K562 (cell line): Measurements from ENCODE around the gene IGIP. TPM values are rescaled to one million over a fixed set of nuclear protein-coding genes. Genes with fewer than 3 reads are reported as not detected.

Experiments
- ATAC-seq: fragments of 200-7000 bp; cut with Tn5 transposase; 3 replicates; pipeline ENCODE4 v1.9.1; 2020; ENCODE audit warnings: moderate library complexity
- BruUV-seq: library from RNA; stranded (reverse); fragments of 400-500 nt; replicated peaks from 2 replicates; lab custom pipeline; 2021; lab: Mats Ljungman, UMichigan
- CTCF ChIA-PET: fragments of 300-600 bp; formaldehyde crosslinking; extraction: SDS; loops from one replicate; lab custom pipeline; 2021; ENCODE audit warnings: low intra/inter-chr PET ratio; lab: Yijun Ruan, JAX
- POLR2A ChIA-PET: fragments of 300-600, 350-650 bp; sonication (Branson Sonifier 250); formaldehyde crosslinking; extraction: SDS; loops from one replicate; lab custom pipeline; 2021; ENCODE audit warnings: antibody characterized with exemption, inconsistent platforms; lab: Yijun Ruan, JAX
- DNase-seq, 4 experiments: peaks; one replicate each; pipeline versions ENCODE4 v3.0.0 to v3.0.0-alpha.2; 2011 to 2018; ENCODE audit warnings: low spot score in 3 of 4, mixed read lengths in 3 of 4; ENCODE audit errors: extremely low read depth in 1 of 4
- FAIRE-seq: peaks from 2 replicates; lab custom pipeline; 2011; peaks lifted over from hg19 to GRCh38; lab: Jason Lieb, UNC
- H2AFZ ChIP-seq: 2 replicates; pipeline ENCODE4 v1.6.0; 2011; ENCODE audit warnings: low read depth, low read length, control low read depth, inconsistent platforms
- H3K27ac ChIP-seq: fragments of 200-600 bp; 3 replicates; pipeline ENCODE4 v1.8.0; 2011; ENCODE audit warnings: low read depth, mild to moderate bottlenecking, control low read depth, inconsistent platforms, low read length, moderate library complexity, mixed read lengths; ENCODE audit errors: extremely low read depth
- H3K27me3 ChIP-seq, 2 experiments: fragments of 300-600 bp in 1 of 2; 2 replicates in 1 of 2; 3 replicates in 1 of 2; pipeline versions ENCODE4 v1.6.0 to v1.8.0; 2011; ENCODE audit warnings: inconsistent platforms in 2 of 2, low read length in 2 of 2, mild to moderate bottlenecking in 1 of 2, mixed read lengths in 1 of 2, moderate library complexity in 1 of 2; ENCODE audit not compliant: control insufficient read depth in 2 of 2, insufficient read depth in 2 of 2
- H3K36me3 ChIP-seq: fragments of 300-600 bp; 3 replicates; pipeline ENCODE4 v1.8.0; 2011; ENCODE audit warnings: mild to moderate bottlenecking, low read length, inconsistent platforms; ENCODE audit not compliant: control insufficient read depth, insufficient read depth
- H3K4me1 ChIP-seq, 2 experiments: fragments of 200-600 bp in 1 of 2; replicated peaks in 1 of 2; 2 replicates in 1 of 2; 3 replicates in 1 of 2; pipeline versions ENCODE4 v1.5.1 to v1.8.0; 2011; ENCODE audit warnings: inconsistent platforms in 2 of 2, low read length in 2 of 2, mild to moderate bottlenecking in 1 of 2, mixed read lengths in 1 of 2, moderate library complexity in 1 of 2; ENCODE audit not compliant: control insufficient read depth in 2 of 2, insufficient read depth in 2 of 2
- H3K4me2 ChIP-seq: 2 replicates; pipeline ENCODE4 v1.6.1; 2011; ENCODE audit warnings: low read length, control low read depth, inconsistent platforms, mixed read lengths; ENCODE audit not compliant: insufficient read depth
- H3K4me3 ChIP-seq: fragments of 200-600 bp; sonication (generic), shearing (Covaris generic); 2 replicates; pipeline ENCODE4 v1.5.1; 2016; ENCODE audit warnings: control low read depth, inconsistent platforms
- H3K79me2 ChIP-seq: fragments of 200-600 bp; 3 replicates; pipeline ENCODE4 v1.8.0; 2011; ENCODE audit warnings: low read length, inconsistent platforms; ENCODE audit not compliant: control insufficient read depth, insufficient read depth
- H3K9ac ChIP-seq, 2 experiments: 2 replicates each; pipeline versions ENCODE4 v1.6.0 to v1.6.1; 2011; ENCODE audit warnings: low read depth in 2 of 2, low read length in 2 of 2, control low read depth in 1 of 2, inconsistent platforms in 1 of 2, mild to moderate bottlenecking in 1 of 2, mixed read lengths in 1 of 2; ENCODE audit not compliant: insufficient read depth in 1 of 2
- H3K9me1 ChIP-seq: one replicate; pipeline ENCODE4 v1.6.0; 2011; ENCODE audit warnings: inconsistent platforms, mild to moderate bottlenecking, low read length, moderate library complexity; ENCODE audit not compliant: control insufficient read depth, insufficient read depth
- H3K9me3 ChIP-seq: replicated peaks from 2 replicates; pipeline ENCODE4 v1.5.1; 2011; ENCODE audit warnings: low read depth, low read length, inconsistent platforms; ENCODE audit not compliant: control insufficient read depth, insufficient read depth
- H4K20me1 ChIP-seq: replicated peaks from 2 replicates; pipeline ENCODE4 v1.6.1; 2011; ENCODE audit warnings: low read length, inconsistent platforms, mixed read lengths; ENCODE audit not compliant: control insufficient read depth, insufficient read depth
- CXXC5 ChIP-seq: fragments of 250-450 bp; sonication (Bioruptor Pico); IDR thresholded peaks from 2 replicates; pipeline ENCODE4 v1.8.0; 2022; ENCODE audit warnings: inconsistent platforms, mild to moderate bottlenecking, moderate library complexity
- DEAF1 ChIP-seq: fragments of 450-650 bp; formaldehyde crosslinking; IDR thresholded peaks from 2 replicates; pipeline ENCODE4 v1.4.0; 2020; ENCODE audit warnings: mild to moderate bottlenecking, moderate library complexity
- MAFF ChIP-seq: IDR thresholded peaks from 2 replicates; pipeline ENCODE4 v1.6.1; 2012; ENCODE audit warnings: low read length, improper control_type of control experiment
- MCM3 ChIP-seq: fragments of 450-650 bp; IDR thresholded peaks from 2 replicates; pipeline ENCODE4 v1.6.1; 2016
- RAD21 ChIP-seq, 2 experiments: fragments of 250-450 bp in 1 of 2; fragments of 450-650 bp in 1 of 2; sonication (Bioruptor Pico) in 1 of 2; formaldehyde crosslinking in 1 of 2; IDR thresholded peaks in 1 of 2; conservative IDR thresholded peaks in 1 of 2; 2 replicates each; pipeline versions ENCODE4 v1.4.0 to v1.8.0; 2020 to 2022; ENCODE audit warnings: mild to moderate bottlenecking in 2 of 2, moderate library complexity in 1 of 2
- RCOR1 ChIP-seq, 2 experiments: IDR thresholded peaks; 2 replicates each; pipeline ENCODE4 v1.6.1; 2012; ENCODE audit warnings: low read depth in 2 of 2, low read length in 2 of 2, borderline replicate concordance in 1 of 2, improper control_type of control experiment in 1 of 2
- SMARCA4 ChIP-seq: fragments of 450-650 bp; IDR thresholded peaks from 2 replicates; pipeline ENCODE4 v1.6.1; 2016
- SMC3 ChIP-seq: conservative IDR thresholded peaks from 2 replicates; pipeline ENCODE4 v1.6.1; 2011; ENCODE audit warnings: low read depth, low read length, improper control_type of control experiment; ENCODE audit not compliant: insufficient read depth
- SPI1 ChIP-seq: IDR thresholded peaks from 2 replicates; pipeline ENCODE4 v1.6.1; 2011; ENCODE audit warnings: low read depth, low read length, control low read depth, borderline replicate concordance
- STAG1 ChIP-seq: sonication (generic); formaldehyde crosslinking; IDR thresholded peaks from 2 replicates; pipeline ENCODE4 v1.5.0; 2020; ENCODE audit warnings: missing genetic modification reagents, borderline replicate concordance
- TAF15 ChIP-seq: fragments of 200-400 bp; formaldehyde crosslinking; IDR thresholded peaks from 2 replicates; pipeline ENCODE4 v1.6.1; 2017; ENCODE audit warnings: mild to moderate bottlenecking, low read depth, low read length, moderate library complexity
- ZC3H4 ChIP-seq: sonication (generic); formaldehyde crosslinking; IDR thresholded peaks from 2 replicates; pipeline ENCODE4 v1.9.0; 2021; ENCODE audit warnings: missing genetic modification reagents, borderline replicate concordance
- ZFP36 ChIP-seq: fragments of 150-350 bp; IDR thresholded peaks from 2 replicates; pipeline ENCODE4 v1.6.1; 2018; ENCODE audit warnings: low read length, low read depth; ENCODE audit not compliant: partially characterized antibody
- ZKSCAN1 ChIP-seq: fragments of 150-350 bp; IDR thresholded peaks from 2 replicates; pipeline ENCODE4 v1.6.1; 2016; ENCODE audit warnings: low read depth, low read length
- ZNF398 ChIP-seq: fragments of 250-450 bp; sonication (Bioruptor Pico); IDR thresholded peaks from 2 replicates; pipeline ENCODE4 v1.8.0; 2021; ENCODE audit warnings: moderate library complexity, mild to moderate bottlenecking, inconsistent platforms
- ZNF740 ChIP-seq, 3 experiments: fragments of 200-800 bp in 1 of 3; sonication (Bioruptor generic) in 1 of 3; sonication (generic) in 1 of 3; formaldehyde crosslinking in 1 of 3; IDR thresholded peaks; 2 replicates each; pipeline versions ENCODE4 v1.6.1 to v1.8.0; 2016 to 2022; ENCODE audit warnings: mild to moderate bottlenecking in 2 of 3, missing compliant biosample characterization in 2 of 3, missing genetic modification characterization in 2 of 3, missing genetic modification reagents in 1 of 3
- whole genome bisulfite sequencing: fragments of 100-300 bp; shearing (Covaris generic); methylation state at CpG from one replicate; pipeline ENCODE4 v1.1.6; 2016; ENCODE audit warnings: low coverage, mixed read lengths; ENCODE audit not compliant: insufficient coverage; ENCODE audit errors: missing lambda C conversion rate; 5-methylcytosine and 5-hydroxymethylcytosine counted together
- in situ Hi-C: fragments of 300-500 bp; cut with MboI; formaldehyde crosslinking; loops from 4 replicates; pipeline ENCODE4 v1.15.0; 2018; ENCODE audit warnings: inconsistent platforms, mixed read lengths
- intact Hi-C: fragments of 100-400 bp; cut with micrococcal nuclease; formaldehyde crosslinking; loops from 2 replicates; pipeline ENCODE4 v1.14.2; 2022
- polyA plus RNA-seq, 8 experiments: library from polyadenylated mRNA; depleted of rRNA in 4 of 8; stranded (reverse) in 5 of 8; unstranded in 3 of 8; fragments of >200 nt; fragmentation: Nextera tagmentation in 2 of 8; fragmentation: Illumina TruSeq in 1 of 8; extraction: Ambion mirVana in 2 of 8; extraction: Trizol in 1 of 8; gene quantifications; 2 replicates each; pipeline versions ENCODE4 v1.2.1 to v1.2.3, GENCODE V29; 2011 to 2014; ENCODE audit warnings: inconsistent platforms in 1 of 8, missing spikeins in 1 of 8
- total RNA-seq, 7 experiments: library from RNA; depleted of rRNA in 6 of 7; stranded (reverse); fragments of >200 nt in 6 of 7; fragmentation: Illumina TruSeq in 2 of 7; extraction: Trizol in 2 of 7; gene quantifications; 2 replicates each; pipeline versions ENCODE4 v1.2.1 to v1.2.3, GENCODE V29; 2011 to 2021; ENCODE audit warnings: low replicate concordance in 1 of 7

IGIP gene
- total and polyA plus RNA-seq, 9 of the 15 experiments (the other 6 are each of a cell fraction or from before 2014, with no cell fraction given) = 0.52 to 1.6 (median 1.2) TPM

- BruUV-seq = no TSS peak
- H3K27ac ChIP-seq = no peak overlapping the region
- H3K9me1 ChIP-seq = no peaks in the 10 kb centered on the region
- H3K4me2 ChIP-seq = peak overlapping the region; percentile 21; the same call in 1 of the 2 replicates
- peak overlapping the region; percentile 44; the same call in 1 of the 2 replicates for H2AFZ ChIP-seq
- in situ Hi-C loops (loop anchor here (5.0 kb wide), 2 partner anchors 75 to 370 kb away; no protein-coding TSS in a partner anchor), intact Hi-C loops (loop anchor here (1.0 to 2.0 kb wide), 4 partner anchors 50 to 366 kb away; no protein-coding TSS in a partner anchor)
- H3K79me2 ChIP-seq = no peaks in the 10 kb centered on the region
- H3K4me1 ChIP-seq = peaks cover 0 to 10% of the 10 kb centered on the region in 2 experiments; a peak in 2 of 5 replicates
- H3K9ac ChIP-seq = no peak overlapping the region
- H4K20me1 ChIP-seq = no peaks in the 10 kb centered on the region; the same call in 1 of the 2 replicates
- CTCF ChIA-PET = interaction anchor here (1.1 to 2.6 kb wide), 4 partner anchors 12 to 370 kb away, joined by 3 to 73 read pairs (median 6); no protein-coding TSS in a partner anchor
- WGBS = 19% methylated on average over 22 of the region's 30 CpGs
- peak; percentile 90 for DNase-seq
- POLR2A ChIA-PET = no interaction called here
- peak; percentile 97 for ATAC-seq
- FAIRE-seq = peak; percentile 95
- H3K9me3 ChIP-seq = no peaks in the 10 kb centered on the region
- no peak overlapping the region for H3K4me3 ChIP-seq
- H3K27me3 ChIP-seq = peaks cover 0 to 4% of the 10 kb centered on the region in 2 experiments; a peak in 1 of 5 replicates
- no peaks in the 10 kb centered on the region for H3K36me3 ChIP-seq
- TF ChIP-seq SMARCA4 (0 out of 2 replicates have a peak, but pooled peaks have one; percentile 26), ZC3H4 (no peak), STAG1 (CRISPR knock-in tag) (peak; percentile 80; the same call in 1 of the 2 replicates), SPI1 (peak; percentile 75; the same call in 1 of the 2 replicates), RAD21 (CRISPR knock-in tag; conservative IDR thresholded peaks at IDR 0.05 in 1 of 2, IDR thresholded peaks at IDR 0.05 in 1 of 2) (peak; percentile 93 to 96), MCM3 (no peak), ZNF740 (CRISPR knock-in tag; IDR thresholded peaks at IDR 0.05) (peak; percentile 42; the same call in 1 of the 2 replicates), ZNF740 (tag; IDR thresholded peaks at IDR 0.05) (no peak), TAF15 (no peak), ZKSCAN1 (peak; percentile 71; the same call in 1 of the 2 replicates), ZNF398 (CRISPR knock-in tag) (no peak), ZFP36 (peak; percentile 21), RCOR1 (IDR thresholded peaks at IDR 0.05; ENCODE audit: borderline replicate concordance in 1 of 2, low read depth in 2 of 2, low read length in 2 of 2) (peak in 1 of 2 experiments; percentile 73; a peak in 2 of 4 replicates), MAFF (no peak), CXXC5 (CRISPR knock-in tag) (peak; percentile 39; the same call in 1 of the 2 replicates), DEAF1 (CRISPR knock-in tag) (peak; percentile 92), SMC3 (peak; percentile 91)
These were observed 31.5 kb downstream of the IGIP start for GRCh38 chr5:140157032-140157781.
